ENCODE measurements around the gene TMEM229B. TPM values are rescaled to one million over a fixed set of nuclear protein-coding genes. Genes with fewer than 3 reads are reported as not detected.

Gene TMEM229B
- total RNA-seq, 1 experiment from 2014 or later: 3.7 TPM

DNA sequence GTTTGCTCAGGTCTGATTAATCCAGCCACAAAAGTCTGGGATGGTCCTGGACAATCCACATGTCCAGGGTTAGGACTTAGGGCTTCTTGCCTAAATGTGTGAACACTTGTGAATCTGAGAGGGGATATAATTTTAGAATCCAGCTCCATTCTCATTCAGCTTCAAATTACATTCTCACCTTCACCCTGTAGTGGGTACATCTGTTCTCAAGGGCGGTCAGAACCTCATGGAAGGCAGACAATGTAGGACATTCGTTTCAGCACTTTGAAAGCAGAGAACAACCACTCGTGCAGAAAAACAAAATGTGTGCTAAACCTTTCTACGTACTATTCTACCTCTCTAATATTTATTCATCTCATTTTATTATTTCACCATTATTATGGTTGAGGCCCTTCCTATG, 1.2 kb downstream of the TMEM229B start:
- no peak for DNase-seq (ENCODE audit: low read depth)

GRCh38 chr14:67486890-67487289, 1.6 kb downstream of the TMEM229B start:
- no peak for DNase-seq (ENCODE audit: low read depth)

GRCh38 chr14:67485501-67486095, 2.9 kb downstream of the TMEM229B start:
- no peak for DNase-seq (ENCODE audit: low read depth)

DNA sequence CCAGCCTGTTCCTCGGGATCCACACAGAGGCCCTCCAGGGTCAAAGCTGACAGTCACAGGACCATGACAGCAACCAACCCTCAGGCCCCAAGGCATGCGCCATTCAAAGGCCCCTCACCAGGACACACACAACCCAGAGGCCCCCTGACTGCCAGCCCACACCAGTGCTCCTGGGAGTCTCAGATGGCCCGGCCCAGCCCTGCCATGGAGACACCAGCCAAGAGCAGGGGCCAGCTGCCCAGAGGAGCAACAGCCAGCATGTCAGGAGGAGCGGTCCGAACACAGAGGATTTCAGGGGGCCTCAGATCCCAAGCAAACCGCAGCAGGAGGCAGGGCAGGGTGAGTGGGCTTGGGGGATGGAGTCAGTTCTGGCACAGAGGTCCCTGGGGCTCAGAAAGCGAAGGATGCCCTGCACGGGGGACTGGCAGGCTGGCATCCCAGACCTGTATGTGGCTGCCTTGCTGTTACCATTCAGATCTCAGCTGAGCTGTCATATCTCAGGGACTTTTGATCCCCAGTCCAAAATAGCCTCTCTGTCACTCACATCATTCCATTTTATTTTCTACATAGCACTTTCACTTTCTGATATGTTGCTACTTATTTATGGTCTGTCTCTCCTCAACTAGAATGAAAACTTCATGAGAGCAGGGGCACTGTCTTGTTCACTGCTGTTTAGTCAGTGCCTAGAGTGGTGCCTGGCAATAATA, 4.8 kb downstream of the TMEM229B start:
- no peak for DNase-seq (ENCODE audit: low read depth)

GRCh38 chr14:67482231-67483164, 6.0 kb downstream of the TMEM229B start:
- DNase-seq (ENCODE audit: low read depth): no peak

DNA sequence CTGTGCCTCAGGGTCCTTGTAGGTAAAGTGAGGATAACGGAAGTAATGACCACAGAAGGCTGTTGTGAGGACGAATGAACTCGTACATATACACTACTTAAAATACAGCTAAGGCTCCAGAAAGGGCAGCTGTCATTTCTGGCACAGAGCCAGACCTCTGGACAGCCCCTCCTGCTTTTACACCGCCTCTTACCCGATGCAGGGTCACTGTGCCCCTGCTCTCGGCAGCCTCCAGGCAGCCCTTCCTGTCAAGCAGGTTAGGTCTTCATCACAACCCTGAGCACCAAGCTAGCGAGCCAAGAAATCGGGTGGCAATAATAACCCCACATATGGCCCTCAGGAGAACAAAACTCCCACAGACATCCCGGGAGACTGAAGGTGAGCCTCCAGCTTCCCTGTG, 8.5 kb downstream of the TMEM229B start:
- no peak for DNase-seq (ENCODE audit: low read depth)

GRCh38 chr14:67478800-67479084, 9.8 kb downstream of the TMEM229B start:
- no peak for DNase-seq (ENCODE audit: low read depth)

GRCh38 chr14:67477926-67478799, 10.4 kb downstream of the TMEM229B start:
- DNase-seq (ENCODE audit: low read depth): no peak

DNA sequence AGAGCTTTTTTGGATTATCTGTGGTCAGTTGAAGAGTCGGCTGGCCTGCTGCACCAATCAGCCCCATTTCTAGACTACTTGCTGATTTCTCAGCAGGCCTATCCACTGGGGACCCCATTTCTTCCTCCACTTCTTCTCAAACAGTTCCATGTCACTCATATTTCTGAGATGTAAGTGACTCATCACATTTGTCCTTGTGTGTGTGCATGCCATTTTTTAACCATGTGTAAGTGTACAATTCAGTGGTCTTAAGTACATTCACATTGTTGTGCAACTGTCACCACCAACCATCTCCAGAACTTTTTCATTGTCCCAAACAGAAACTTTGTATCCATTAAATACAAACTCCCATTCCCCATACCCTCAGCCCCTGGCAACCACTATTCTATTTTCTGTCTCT, 14.2 kb downstream of the TMEM229B start:
- DNase-seq (ENCODE audit: low read depth): no peak

DNA sequence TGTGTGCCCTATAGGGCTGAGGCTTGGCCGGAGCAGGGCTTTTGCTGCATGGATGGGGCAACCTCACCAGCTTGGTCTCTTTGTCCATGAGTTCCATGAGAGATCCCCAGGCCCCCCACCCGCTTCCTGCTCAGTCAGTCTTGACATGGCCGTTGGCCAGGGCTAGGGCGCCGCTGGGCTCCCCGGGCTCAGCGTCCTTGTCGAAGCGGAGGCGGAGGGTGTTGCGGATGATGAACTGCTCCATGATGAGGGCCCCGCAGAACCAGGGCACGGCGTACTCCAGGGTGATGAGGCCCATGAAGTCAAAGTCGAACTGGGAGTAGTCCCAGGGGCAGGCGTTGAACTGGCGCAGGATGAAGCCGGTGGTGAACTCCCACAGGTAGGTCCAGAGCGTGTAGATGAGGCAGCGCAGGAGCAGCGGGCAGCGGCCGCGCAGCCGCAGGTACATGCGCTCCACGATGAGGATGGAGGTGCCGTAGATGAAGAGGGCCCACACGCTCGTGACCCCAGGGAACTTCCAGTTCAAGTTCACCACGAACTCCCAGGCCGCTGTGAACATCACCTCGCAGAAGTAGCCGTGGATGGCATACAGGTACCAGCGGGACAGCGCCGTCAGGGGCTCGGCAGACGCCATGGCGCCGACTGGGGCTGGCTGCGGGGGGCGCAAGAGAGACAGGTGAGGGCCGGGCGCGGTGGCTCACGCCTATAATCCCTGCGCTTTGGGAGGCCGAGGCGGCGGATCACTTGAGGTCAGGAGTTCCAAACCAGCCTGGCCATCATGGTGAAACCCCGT, 15.0 kb downstream of the TMEM229B start:
- no peak for DNase-seq (ENCODE audit: low read depth)

GRCh38 chr14:67472726-67473125, 15.8 kb downstream of the TMEM229B start:
- no peak for DNase-seq (ENCODE audit: low read depth)

DNA sequence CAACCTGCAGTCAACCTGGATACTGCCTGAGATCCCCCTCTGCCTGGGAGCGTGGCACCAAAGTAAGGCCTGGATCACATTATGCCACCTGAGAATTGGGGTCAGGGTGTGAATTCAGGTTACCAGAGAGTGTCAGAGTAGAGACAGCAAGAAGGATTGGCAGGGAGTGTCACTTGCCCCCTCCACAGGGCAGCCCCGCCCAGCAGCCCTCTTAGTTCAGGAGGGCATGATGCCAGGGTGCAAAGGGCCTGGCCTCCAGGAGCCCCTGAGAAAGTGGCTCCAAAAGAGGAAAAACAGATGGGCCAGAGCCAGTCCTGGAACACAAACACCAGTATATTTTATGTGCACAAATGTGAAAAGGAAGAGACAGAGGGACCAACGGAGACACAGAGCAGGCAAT, 18.6 kb downstream of the TMEM229B start:
- DNase-seq (ENCODE audit: low read depth): no peak

- DNase-seq (ENCODE audit: low read depth): no peak
Observed at GRCh38 chr14:67468378-67468730, 20.2 kb downstream of the TMEM229B start.

DNA sequence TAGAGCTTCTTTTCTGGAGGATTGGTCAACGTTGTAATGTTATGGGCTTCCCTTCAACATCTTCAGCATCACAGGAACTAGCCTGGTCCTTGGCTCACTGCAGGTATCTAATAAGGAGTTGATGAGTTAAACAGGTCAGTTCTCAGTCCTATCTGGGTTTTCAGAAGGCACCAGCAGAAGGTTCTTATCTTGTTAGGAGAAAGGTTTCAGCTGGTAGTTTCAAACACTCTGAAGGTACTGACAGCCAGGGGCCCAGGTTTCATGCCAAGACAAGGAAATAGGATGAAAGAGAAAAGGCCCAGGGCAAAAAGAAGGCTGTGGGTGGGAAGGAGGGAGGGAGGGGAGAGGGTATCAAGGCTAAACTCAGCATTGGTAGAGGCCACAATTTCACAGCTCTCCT, 21.4 kb downstream of the TMEM229B start:
- no peak for DNase-seq (ENCODE audit: low read depth)

GRCh38 chr14:67464879-67465278, 23.6 kb downstream of the TMEM229B start:
- DNase-seq (ENCODE audit: low read depth): no peak

GRCh38 chr14:67464377-67464776, 24.1 kb downstream of the TMEM229B start:
- DNase-seq (ENCODE audit: low read depth): no peak

- no peak for DNase-seq (ENCODE audit: low read depth)
Observed at GRCh38 chr14:67463900-67464299, 24.6 kb downstream of the TMEM229B start.

DNA sequence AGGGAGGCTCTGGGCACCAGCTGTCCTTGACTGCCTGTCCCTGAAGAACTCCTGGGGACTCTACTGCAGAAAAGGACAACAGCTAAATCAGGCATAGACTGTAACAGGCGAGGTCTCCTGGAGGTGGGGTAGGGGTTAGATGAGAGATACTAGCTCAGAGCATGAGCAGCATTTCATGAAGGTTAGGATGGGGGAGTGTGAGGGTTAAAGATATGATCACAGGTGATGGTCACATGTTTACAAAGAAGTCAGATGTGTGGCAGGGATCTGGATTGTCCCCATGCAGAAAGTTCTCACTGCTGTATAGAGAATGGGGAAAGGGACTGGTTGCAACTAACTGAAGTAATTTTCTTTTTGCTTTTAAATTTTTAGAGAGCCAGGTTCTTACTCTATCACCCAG, 26.5 kb downstream of the TMEM229B start:
- DNase-seq (ENCODE audit: low read depth): no peak

GRCh38 chr14:67461341-67461985, 27.1 kb downstream of the TMEM229B start:
- no peak for DNase-seq (ENCODE audit: low read depth)

- DNase-seq (ENCODE audit: low read depth): no peak
Observed at GRCh38 chr14:67459336-67459735, 29.2 kb downstream of the TMEM229B start.

DNA sequence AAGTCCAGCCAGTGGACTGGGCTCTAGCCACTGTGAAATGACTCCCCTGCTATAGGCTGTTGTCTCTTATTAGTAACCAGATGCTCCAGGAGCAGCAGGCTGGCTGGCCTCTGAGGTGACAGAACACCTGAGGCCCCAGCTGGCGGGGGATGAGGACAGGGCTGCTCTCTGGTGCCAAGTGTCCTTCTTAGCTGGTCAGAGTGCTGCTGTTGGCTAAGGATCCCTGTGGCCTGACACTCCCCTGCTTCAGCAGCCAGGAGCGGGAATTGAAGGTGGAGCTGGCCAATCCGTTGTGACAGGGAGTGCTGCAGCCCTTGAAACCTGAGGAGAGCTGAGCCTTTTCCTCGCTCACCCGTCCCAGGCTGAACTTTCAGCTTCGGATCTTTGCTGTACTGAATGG, 30.7 kb downstream of the TMEM229B start:
- no peak for DNase-seq (ENCODE audit: low read depth)
